Rectal smooth muscle tissue (tissue), 1 donor: Measurements from ENCODE around the gene PCNX2.

Experiments used
- H3K27ac ChIP-seq: one replicate; pipeline ENCODE4 v1.7.0; 2013; ENCODE audit warnings: low read depth, low read length, inconsistent platforms
- H3K27me3 ChIP-seq: one replicate; pipeline ENCODE4 v1.7.0; 2013; ENCODE audit warnings: low read length; ENCODE audit not compliant: control insufficient read depth, insufficient read depth
- H3K36me3 ChIP-seq: one replicate; pipeline ENCODE4 v1.7.0; 2013; ENCODE audit warnings: low read length; ENCODE audit not compliant: control insufficient read depth, insufficient read depth
- H3K4me1 ChIP-seq: one replicate; pipeline ENCODE4 v1.7.0; 2013; ENCODE audit warnings: low read length; ENCODE audit not compliant: control insufficient read depth, insufficient read depth
- H3K4me3 ChIP-seq: one replicate; pipeline ENCODE4 v1.7.0; 2013; ENCODE audit warnings: low read length
- H3K9ac ChIP-seq: one replicate; pipeline ENCODE4 v1.7.0; 2013; ENCODE audit warnings: low read length

PCNX2 gene

GRCh38 chr1:233078396-233078795, 217.1 kb downstream of the PCNX2 start:
- Histone ChIP-seq H3K4me1 (peaks cover 2% of the 10 kb centered on the region), H3K27me3 (no peaks in the 10 kb centered on the region), H3K27ac (no peak overlapping the region), H3K9ac (no peak overlapping the region), H3K4me3 (no peak overlapping the region), H3K36me3 (no peaks in the 10 kb centered on the region)

DNA sequence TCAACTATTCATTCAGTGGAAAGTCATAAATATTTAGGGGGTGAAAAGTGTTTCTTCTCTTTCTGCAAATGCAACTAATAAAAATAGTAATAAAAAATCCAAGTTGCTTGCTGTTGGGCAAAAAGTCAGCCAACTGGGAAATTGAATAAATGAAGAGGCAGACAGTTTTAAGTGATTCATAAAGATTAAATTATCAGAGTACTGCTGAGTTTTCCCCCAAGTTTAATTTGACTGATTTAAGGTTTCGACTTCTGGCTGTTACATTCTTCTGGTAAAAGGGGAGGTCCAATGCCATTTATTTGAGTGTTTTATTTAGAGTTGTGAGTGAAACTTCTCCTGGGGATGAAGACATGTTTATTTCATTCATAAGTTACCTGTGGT, 219.6 kb downstream of the PCNX2 start:
- Histone ChIP-seq H3K4me1 (peaks cover 2% of the 10 kb centered on the region), H3K27me3 (no peaks in the 10 kb centered on the region), H3K4me3 (no peak overlapping the region), H3K9ac (no peak overlapping the region), H3K27ac (no peak overlapping the region), H3K36me3 (no peaks in the 10 kb centered on the region)

DNA sequence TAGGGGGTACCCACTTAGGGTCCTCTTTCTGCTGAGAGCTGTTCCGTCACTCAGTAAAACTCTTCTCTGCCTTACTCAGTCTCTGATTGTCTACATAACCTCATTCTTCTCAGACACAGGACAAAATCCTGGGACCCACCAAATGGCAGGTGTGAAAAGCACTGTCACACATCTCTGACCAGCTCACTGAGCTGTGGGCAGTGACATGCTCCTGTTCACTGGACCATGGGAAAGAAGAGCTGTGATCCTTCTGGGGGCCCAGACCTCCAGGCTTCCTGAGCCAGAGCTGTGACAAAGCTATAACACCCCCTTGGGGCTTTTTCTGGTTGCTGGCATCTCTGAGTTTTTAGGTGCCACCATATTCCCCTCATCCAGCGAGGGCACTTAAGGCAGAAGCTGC, 229.4 kb downstream of the PCNX2 start:
- Histone ChIP-seq H3K27me3 (no peaks in the 10 kb centered on the region), H3K27ac (no peak overlapping the region), H3K9ac (no peak overlapping the region), H3K4me1 (no peaks in the 10 kb centered on the region), H3K4me3 (no peak overlapping the region), H3K36me3 (no peaks in the 10 kb centered on the region)

DNA sequence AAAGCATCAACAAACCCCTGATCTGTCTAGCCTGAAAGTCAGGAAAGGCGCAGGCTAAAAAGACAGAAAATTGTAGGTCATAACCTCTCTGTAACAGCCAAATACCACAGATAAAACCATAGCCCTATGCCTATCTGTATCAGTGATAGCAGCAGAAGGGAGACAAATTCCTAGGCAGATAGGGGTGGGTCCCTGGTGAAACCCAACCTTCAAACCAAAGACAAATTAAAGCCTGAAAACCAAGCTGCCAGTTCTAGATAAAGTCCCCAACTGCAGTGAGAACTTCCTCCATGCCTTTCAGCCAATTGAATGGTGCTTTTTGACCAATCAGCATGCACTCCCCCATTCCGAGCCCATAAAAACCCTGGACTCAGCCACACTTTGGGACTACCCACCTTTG, 229.8 kb downstream of the PCNX2 start:
- Histone ChIP-seq H3K36me3 (no peaks in the 10 kb centered on the region), H3K9ac (no peak overlapping the region), H3K4me1 (no peaks in the 10 kb centered on the region), H3K27me3 (no peaks in the 10 kb centered on the region), H3K4me3 (no peak overlapping the region), H3K27ac (no peak overlapping the region)

GRCh38 chr1:233064988-233065387, 230.5 kb downstream of the PCNX2 start:
- no peaks in the 10 kb centered on the region for H3K4me1 ChIP-seq
- no peaks in the 10 kb centered on the region for H3K27me3 ChIP-seq
- H3K36me3 ChIP-seq: no peaks in the 10 kb centered on the region
- no peak overlapping the region for H3K27ac ChIP-seq
- H3K4me3 ChIP-seq: no peak overlapping the region
- no peak overlapping the region for H3K9ac ChIP-seq

DNA sequence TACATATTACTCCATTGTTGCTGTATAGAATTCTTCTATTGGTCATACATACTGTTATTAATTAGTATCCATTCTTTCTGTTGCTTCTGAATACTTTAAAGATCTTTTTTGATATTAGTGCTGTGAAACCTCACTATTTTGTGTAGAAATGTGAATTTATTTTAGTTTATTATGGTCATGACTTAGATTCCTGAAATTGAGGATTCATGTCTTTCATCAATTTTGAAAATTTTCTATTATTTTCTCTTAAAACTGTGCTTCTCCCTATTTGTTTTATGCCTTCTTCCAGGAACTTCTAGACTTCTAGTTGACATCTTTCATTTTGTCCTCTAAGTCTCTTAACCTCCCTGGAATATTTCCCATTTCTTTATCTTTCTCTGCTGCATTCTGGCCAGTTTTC, 232.1 kb downstream of the PCNX2 start:
- no peak overlapping the region for H3K4me3 ChIP-seq
- no peak overlapping the region for H3K27ac ChIP-seq
- no peaks in the 10 kb centered on the region for H3K4me1 ChIP-seq
- no peaks in the 10 kb centered on the region for H3K36me3 ChIP-seq
- H3K27me3 ChIP-seq: no peaks in the 10 kb centered on the region
- H3K9ac ChIP-seq: no peak overlapping the region

GRCh38 chr1:233061265-233061664, 234.3 kb downstream of the PCNX2 start:
- H3K36me3 ChIP-seq: no peaks in the 10 kb centered on the region
- no peak overlapping the region for H3K4me3 ChIP-seq
- no peak overlapping the region for H3K9ac ChIP-seq
- H3K4me1 ChIP-seq: no peaks in the 10 kb centered on the region
- no peaks in the 10 kb centered on the region for H3K27me3 ChIP-seq
- no peak overlapping the region for H3K27ac ChIP-seq

GRCh38 chr1:233060461-233060994, 235.0 kb downstream of the PCNX2 start:
- Histone ChIP-seq H3K27ac (no peak overlapping the region), H3K4me3 (no peak overlapping the region), H3K27me3 (no peaks in the 10 kb centered on the region), H3K4me1 (no peaks in the 10 kb centered on the region), H3K9ac (no peak overlapping the region), H3K36me3 (no peaks in the 10 kb centered on the region)

GRCh38 chr1:233057836-233058235, 237.7 kb downstream of the PCNX2 start:
- no peak overlapping the region for H3K4me3 ChIP-seq
- no peak overlapping the region for H3K27ac ChIP-seq
- H3K27me3 ChIP-seq: no peaks in the 10 kb centered on the region
- H3K4me1 ChIP-seq: no peaks in the 10 kb centered on the region
- H3K36me3 ChIP-seq: no peaks in the 10 kb centered on the region
- H3K9ac ChIP-seq: no peak overlapping the region

GRCh38 chr1:233055879-233056641, 239.5 kb downstream of the PCNX2 start:
- Histone ChIP-seq H3K4me3 (no peak overlapping the region), H3K36me3 (no peaks in the 10 kb centered on the region), H3K27ac (no peak overlapping the region), H3K4me1 (no peaks in the 10 kb centered on the region), H3K9ac (no peak overlapping the region), H3K27me3 (no peaks in the 10 kb centered on the region)

DNA sequence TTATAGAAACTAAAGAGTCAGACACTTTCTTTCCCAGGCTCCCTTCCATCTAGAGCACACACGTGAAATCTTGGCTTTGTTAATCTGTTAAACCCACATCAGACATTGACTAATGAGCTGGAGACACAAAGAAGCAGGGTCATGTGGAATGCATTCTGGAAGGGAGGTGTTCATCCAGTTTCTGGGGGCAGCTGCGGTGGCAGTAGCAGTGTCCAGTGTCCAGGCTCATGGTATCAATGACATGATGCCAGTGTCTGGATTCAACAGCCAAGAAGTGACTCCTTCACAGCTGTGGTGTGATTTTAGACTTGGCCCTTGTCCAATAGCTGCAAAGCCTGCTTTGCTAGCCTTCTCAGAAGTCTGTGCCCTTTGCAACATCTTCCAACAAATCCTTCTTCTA, 249.9 kb downstream of the PCNX2 start:
- H3K27ac ChIP-seq: no peak overlapping the region
- H3K4me1 ChIP-seq: no peaks in the 10 kb centered on the region
- H3K9ac ChIP-seq: no peak overlapping the region
- no peaks in the 10 kb centered on the region for H3K27me3 ChIP-seq
- H3K4me3 ChIP-seq: no peak overlapping the region
- H3K36me3 ChIP-seq: no peaks in the 10 kb centered on the region

GRCh38 chr1:233042834-233043233, 252.7 kb downstream of the PCNX2 start:
- H3K4me1 ChIP-seq: no peaks in the 10 kb centered on the region
- no peaks in the 10 kb centered on the region for H3K36me3 ChIP-seq
- no peaks in the 10 kb centered on the region for H3K27me3 ChIP-seq
- no peak overlapping the region for H3K9ac ChIP-seq
- no peak overlapping the region for H3K4me3 ChIP-seq
- no peak overlapping the region for H3K27ac ChIP-seq

DNA sequence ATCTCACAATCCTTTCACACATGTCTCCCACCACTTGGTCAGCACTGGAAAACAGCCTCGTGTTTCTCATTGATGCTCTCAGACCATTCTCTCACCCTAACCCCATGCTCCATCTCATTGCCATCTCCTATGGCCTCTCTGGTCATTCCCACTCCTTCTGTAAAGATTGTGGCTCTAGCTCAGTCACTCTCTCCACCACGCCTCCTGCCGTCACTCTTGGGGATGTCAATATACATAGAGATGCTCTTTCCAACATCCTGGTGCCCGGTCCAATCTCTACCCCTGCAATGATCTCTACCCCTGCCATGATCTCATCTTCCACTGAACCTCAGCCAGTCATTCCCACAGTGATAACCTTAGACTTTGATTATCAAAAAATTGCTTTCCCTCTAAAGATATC, 255.0 kb downstream of the PCNX2 start:
- Histone ChIP-seq H3K4me1 (no peaks in the 10 kb centered on the region), H3K36me3 (no peaks in the 10 kb centered on the region), H3K27me3 (no peaks in the 10 kb centered on the region), H3K4me3 (no peak overlapping the region), H3K9ac (no peak overlapping the region), H3K27ac (no peak overlapping the region)
